NCI-H1436 (cell line): ENCODE data around the gene NDUFS5.
A peak's percentile ranks its signal among the peaks of the same experiment; 100 is the strongest.
"Not testable (repeated sequence)": the region's sequence is repeated elsewhere in the genome, so short reads cannot be mapped to it uniquely, and the experiment has no call there.

Source experiments
- DNase-seq: peaks from one replicate; lab custom pipeline; 2025; lab: John Stamatoyannopoulos, UW

The NDUFS5 gene

GRCh38 chr1:39026051-39026865 is at the start of gene NDUFS5:
Gene NDUFS5, plus strand, starts transcription at chr1:39026350. Its CDS starts 2,375 bp downstream, at chr1:39028725.
- peak; percentile 78 for DNase-seq

DNA sequence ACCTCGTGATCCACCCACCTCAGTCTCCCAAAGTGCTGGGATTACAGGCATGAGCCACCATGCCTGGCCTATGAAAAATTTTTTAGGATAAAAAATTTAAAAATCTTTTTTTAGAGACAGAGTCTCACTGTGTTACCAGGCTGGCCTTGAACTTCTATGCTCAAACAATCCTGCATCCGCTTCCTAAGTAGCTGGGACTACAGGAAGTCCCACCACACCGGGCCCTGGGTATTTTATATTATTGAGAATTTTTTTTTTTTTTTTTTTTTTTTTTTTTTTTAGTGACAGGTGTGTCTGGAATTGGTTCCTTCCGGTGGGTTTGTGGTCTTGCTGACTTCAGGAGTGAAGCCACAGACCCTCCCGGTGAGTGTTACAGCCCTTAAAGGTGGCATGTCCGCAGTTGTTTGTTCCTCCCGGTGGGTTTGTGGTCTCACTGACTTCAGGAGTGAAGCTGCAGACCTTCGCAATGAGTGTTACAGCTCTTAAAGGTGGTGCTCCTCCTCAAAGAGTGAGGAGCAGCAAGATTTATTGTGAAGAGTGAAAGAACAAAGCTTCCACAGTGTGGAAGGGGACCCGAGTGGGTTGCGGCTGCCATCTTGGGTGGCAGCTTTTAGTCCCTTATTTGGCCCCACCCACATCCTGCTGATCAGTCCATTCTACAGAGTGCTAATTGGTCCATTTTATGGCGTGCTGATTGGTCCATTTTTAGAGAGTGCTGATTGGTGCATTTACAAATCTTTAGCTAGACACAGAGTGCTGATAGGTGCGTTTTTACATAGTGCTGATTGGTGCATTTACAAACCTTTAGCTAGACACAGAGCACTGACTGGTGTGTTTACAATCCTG is 48.5 kb upstream of the NDUFS5 start:
- DNase-seq, result not testable (repeated sequence)

- DNase-seq, result not testable (repeated sequence)
Measured at GRCh38 chr1:38978245-38978542, 48.0 kb upstream of the NDUFS5 start.

DNA sequence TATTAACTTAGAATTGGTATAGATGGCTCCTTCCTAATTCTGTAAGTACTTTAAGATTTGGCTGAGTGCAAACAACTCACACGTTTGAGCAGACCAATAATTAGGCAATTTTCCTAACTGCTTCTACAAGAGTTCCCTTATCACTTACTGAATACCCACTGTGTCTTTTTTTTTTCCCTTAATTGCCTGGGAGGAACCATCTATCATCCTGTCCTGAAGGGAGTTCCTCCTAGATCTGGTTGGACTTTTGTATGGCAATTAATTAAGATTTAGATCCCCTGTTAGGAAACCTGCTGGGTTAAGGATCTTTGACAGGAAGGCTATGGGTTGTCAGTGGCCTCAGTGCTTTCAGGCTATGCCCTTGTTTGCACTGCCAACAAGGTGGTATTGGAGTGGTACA is 46.8 kb upstream of the NDUFS5 start:
- DNase-seq, result not testable (repeated sequence)

DNA sequence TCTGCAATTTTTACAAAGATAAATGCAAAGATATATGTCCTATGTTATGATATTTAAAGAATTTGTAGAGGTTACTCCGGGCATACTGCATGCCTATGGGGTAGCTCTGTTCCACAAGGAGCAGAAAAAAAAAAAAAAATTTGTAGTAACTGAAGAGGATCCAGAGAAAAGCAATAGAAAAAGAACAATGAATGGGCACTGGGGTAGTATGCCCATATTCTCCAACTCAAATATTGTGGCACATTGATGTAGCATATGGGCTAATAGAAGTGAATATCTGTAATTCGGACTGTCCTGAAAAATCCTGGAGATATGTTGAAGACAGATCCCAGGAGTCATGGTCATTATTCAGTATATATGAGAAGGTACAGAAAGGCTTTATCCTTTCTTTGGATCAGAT is 36.2 kb upstream of the NDUFS5 start:
- no peak for DNase-seq

DNA sequence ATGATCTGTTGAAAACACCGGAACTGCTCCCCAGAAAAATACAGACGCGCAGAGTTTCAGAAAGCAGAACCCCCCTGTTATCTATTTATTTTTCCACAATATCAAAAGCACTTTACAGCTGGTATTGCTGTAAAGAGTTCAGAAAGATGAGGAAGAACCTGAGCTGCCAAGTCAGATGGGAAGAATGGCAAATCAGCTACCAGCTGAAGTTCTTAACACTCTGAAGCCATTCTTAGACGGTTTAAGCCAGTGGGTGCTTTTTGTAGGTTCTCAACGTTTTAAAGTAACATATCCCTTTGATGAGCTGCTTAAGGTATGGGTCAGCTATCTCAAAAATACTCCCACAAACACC is 35.8 kb upstream of the NDUFS5 start:
- DNase-seq, result no peak

GRCh38 chr1:38990738-38991637 is 35.2 kb upstream of the NDUFS5 start, which contains the start of gene AKIRIN1:
Gene AKIRIN1, plus strand, starts transcription at chr1:38991276. Its CDS starts 105 bp downstream, at chr1:38991381.
- DNase-seq, result peak; percentile 93

DNA sequence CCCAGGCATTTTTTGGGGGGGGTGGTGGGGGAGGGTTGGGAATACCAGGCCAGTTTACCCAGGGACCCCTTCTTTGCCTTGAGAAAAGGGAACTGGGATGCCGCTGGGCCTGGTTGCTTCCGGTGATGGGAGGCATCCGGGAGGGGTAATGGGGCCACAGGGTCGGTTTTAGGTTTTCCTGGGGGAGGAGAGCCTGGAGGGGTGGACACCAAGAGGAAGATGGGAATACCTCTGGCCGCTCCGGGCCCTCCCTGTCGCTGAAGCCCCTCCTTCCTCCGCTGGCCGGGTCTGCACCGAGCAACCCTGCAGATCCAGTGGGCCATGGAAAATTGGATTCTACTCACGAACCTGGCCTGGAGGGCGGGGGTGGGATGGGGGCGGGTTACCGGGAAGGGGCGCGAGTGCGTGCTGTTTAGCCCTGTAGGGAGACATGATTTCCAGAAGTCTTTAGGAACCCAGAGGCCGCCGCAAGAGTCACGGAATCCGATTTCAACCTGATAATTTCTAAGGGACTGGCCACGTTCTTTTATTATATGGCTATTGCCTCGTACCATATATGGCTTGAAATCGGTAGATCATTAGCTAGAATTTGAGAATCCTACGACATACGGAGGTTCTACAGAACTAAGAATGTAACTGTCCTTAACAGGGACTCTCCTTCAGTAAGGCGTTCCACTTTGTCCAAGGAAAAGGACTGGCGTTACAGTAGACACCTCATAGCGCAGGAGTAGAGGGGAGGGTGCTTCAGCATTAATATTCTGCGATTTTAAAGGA is 34.3 kb upstream of the NDUFS5 start:
- no peak for DNase-seq

- no peak for DNase-seq
Measured at GRCh38 chr1:38992412-38993111, 33.6 kb upstream of the NDUFS5 start.

DNA sequence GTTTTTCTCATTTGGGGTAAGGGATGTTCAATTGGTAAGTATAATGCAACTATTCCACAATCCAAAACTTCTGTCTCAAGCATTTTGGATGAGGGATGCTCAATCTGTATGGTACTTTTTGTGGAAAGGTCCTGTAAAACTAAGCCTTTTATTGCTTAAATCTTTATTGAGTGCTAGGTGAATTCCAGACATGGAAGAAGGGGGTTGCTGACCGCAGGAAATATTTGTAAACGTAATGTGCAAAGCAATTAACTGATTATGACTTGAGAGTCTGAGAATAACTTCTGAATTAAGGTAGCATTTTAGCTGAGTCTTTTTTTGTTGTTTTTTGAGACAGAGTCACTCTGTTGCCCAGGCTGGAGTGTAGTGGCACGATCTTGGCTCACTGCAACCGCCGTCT is 32.0 kb upstream of the NDUFS5 start:
- no peak for DNase-seq

DNA sequence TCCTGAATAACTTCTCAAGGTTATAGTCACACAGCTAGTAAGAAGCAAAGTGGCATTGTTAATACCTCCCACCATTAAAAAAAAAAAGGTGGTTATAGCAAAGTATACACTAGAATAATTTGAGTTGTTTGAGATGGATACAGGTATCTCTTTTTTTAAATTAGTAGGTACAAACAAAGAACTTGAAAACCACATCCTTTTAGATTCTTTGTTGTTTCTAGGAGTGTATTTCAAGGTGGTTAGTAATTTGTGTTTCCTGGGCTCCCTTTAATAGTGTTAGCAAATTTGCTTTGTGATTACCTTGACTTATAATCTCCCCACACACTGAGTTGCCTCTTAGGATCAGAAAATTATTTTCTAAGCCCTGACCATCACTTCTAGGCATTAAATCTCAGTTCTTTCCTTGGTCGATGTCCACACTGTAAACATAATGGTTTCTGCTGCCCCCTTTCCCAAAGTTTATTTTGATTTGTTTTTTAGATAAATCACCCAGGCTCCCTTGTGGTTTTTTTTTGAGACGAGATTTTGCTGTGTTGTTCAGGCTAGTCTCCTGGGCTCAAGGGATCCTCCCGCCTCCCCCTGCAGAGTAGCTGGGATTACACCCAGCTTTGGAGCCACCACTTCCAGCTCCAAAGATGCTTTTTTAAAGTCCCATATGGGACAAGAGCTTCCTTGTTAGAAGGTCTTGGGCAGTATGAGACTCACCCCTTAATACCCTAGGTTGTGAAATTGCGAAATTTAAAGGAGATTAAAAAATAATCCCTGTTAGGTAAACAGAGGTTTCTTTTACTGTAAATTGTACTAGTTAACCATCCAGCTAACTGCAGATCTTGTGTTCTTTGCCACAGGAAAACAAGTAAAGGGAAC is 28.9 kb upstream of the NDUFS5 start:
- no peak for DNase-seq

DNA sequence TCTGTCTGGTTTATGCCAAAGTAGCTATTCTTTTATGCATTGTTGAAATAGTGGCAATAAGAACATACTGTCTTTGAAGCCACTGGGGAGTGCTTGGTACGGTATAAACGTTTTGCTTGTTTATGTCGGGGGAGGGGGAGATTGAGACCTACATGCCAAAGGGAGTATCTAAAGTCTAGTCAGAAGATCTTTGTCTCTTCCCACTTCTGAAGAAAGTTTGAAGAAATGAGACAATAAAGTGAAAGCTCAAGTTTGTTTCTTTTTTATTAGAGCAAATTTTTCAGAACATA is 28.3 kb upstream of the NDUFS5 start:
- DNase-seq, result no peak

GRCh38 chr1:39001516-39002421 is 24.4 kb upstream of the NDUFS5 start:
- no peak for DNase-seq

DNA sequence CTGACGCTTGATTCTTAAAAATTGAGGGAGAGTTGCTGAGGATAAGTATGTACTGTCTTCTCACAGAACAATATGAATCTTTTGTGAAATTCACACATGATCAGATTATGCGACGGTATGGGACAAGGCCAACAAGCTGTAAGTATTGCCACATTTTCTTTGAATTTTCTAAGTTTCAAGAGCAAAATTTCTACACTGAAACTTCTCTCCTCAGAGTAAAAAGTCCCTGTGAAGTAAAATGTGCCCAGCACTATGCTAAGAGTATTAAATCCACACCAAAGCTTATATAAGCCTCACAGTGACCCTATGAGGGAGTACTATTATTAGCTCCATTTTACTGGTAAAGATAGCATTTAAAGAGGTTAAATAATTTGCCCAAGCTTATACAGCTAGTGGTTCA is 22.9 kb upstream of the NDUFS5 start:
- no peak for DNase-seq

DNA sequence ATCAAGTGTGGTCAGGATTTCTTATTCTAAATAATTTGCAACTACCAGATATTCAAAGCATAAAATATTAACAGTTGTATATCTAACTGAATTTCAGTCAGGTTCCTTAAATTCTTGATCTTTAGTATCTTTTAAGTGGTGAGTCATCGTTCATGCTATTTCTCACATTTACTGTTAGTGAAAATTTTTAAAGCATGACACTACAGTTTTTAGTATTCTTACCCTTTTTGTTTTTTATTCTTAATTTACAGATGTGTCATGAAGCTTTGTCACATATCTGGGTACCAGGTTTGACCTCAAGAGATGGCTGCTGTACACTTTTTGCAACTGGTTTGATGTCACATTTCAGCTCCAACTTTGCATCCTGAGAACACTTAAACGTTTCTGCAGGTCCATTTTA is 22.4 kb upstream of the NDUFS5 start:
- no peak for DNase-seq

DNA sequence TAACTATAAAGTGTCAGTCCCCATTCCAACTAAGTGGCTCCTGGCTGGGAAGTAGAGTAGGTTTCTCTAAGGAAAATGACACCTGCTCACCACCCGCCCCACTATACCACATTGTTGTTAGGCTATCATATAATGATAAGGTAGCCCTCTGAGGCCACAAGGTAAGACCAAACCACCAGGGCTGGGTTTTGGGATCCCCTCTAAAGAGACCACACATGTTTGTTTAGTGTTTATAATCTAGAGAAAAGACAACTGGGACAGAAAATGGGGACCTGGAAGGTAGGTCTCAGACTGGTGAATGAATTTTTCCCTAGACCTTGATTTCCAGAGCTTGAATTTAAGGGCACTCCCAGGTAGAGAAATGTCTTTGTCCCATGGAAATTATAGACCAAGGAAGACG is 19.9 kb upstream of the NDUFS5 start:
- DNase-seq, result no peak

DNA sequence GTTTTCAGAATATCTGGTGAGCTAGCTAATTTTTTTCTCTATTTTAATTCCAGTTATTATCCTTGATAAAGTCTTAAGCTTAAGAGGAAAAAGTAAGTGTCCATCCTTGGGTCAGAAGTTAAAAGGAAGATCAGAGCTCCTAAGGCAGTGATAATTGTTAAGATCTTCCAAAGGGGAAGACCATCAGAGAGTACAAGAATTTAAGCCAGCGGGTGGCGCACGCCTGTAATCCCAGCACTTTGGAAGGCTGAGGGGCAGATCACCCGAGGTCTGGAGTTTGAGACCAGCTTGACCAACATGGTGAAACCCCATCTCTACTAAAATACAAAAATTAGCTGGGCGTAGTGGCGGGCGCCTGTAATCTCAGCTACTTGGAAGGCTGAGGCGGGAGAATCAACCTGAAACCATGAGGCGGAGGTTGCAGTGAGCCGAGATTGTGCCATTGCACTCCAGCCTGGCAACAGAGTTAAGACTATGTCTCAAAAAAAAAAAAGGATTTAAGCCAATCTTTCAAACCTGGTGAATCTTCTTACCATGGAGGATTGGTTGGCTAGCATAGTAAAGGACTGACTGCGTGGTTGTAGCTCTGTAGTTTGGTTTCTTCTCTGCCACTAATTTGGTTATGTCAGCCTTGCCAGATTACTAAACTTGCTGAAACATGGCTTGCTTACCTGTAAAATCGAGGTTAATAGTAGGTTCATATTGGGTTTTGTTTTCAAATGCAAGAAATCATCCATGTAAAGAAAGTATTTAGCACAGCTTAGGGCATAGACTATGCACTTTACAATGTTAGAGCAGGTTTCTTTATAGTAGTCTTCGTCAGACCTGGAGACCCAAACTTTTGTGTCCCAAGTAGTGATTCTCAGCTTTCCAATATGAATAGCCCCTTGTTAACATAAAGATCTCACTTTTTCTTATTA is 19.2 kb upstream of the NDUFS5 start:
- DNase-seq, result no peak

DNA sequence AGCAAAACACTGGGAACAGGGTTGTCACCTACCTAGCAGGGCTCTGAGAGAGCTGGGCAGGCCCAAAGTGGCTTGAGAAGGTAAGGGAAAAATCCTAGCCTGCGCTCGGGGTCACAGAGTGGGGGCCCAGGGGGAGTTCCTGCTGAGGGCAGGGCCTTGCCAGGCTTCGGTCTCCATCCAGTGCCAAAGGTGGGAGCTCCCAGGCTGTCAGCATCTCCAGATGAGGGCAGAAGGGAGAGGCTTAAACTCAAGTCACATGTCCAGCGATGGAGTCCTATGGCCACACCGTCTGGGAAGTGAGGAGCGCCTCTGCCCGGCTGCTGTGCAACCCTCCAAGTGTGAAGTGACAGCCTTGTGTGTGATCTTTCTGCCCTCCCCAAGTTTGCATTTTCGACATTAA is 11.2 kb upstream of the NDUFS5 start:
- DNase-seq, result not testable (repeated sequence)
